ENCODE results near the gene MLF1.

The MLF1 gene

GRCh38 chr3:158559504-158559903, 11.5 kb upstream of the MLF1 start:
- no peaks in the 10 kb centered on the region for H3K9me3 Mint-ChIP-seq
- no peaks in the 10 kb centered on the region for H3K27me3 Mint-ChIP-seq (ENCODE audit: low read depth)
- no peaks in the 10 kb centered on the region for H3K4me1 Mint-ChIP-seq
- H3K4me3 Mint-ChIP-seq = no peak overlapping the region
- TF ChIP-seq CTCF (IDR thresholded peaks at IDR 0.05; ENCODE audit: unreplicated experiment in 3 of 3) = no peak
- no peak overlapping the region for H3K27ac Mint-ChIP-seq
- H3K36me3 Mint-ChIP-seq (ENCODE audit: low read depth) = no peaks in the 10 kb centered on the region

- Mint-ChIP-seq H3K36me3 (ENCODE audit: low read depth) (no peaks in the 10 kb centered on the region), H3K4me3 (no peak overlapping the region), H3K27ac (no peak overlapping the region), H3K9me3 (no peaks in the 10 kb centered on the region), H3K27me3 (ENCODE audit: low read depth) (no peaks in the 10 kb centered on the region), H3K4me1 (no peaks in the 10 kb centered on the region)
- TF ChIP-seq CTCF (IDR thresholded peaks at IDR 0.05; ENCODE audit: unreplicated experiment in 3 of 3) = no peak
Measured at GRCh38 chr3:158560979-158561378, 10.0 kb upstream of the MLF1 start.

- no peaks in the 10 kb centered on the region for H3K36me3 Mint-ChIP-seq (ENCODE audit: low read depth)
- H3K4me3 Mint-ChIP-seq = no peak overlapping the region
- H3K4me1 Mint-ChIP-seq = no peaks in the 10 kb centered on the region
- H3K27ac Mint-ChIP-seq = no peak overlapping the region
- peaks cover 4% of the 10 kb centered on the region for H3K27me3 Mint-ChIP-seq (ENCODE audit: low read depth)
- TF ChIP-seq CTCF (IDR thresholded peaks at IDR 0.05; ENCODE audit: unreplicated experiment in 3 of 3) = no peak
- no peaks in the 10 kb centered on the region for H3K9me3 Mint-ChIP-seq
Measured at GRCh38 chr3:158562674-158563073, 8.3 kb upstream of the MLF1 start.

- no peak overlapping the region for H3K4me3 Mint-ChIP-seq
- H3K36me3 Mint-ChIP-seq (ENCODE audit: low read depth) = no peaks in the 10 kb centered on the region
- no peaks in the 10 kb centered on the region for H3K4me1 Mint-ChIP-seq
- H3K27me3 Mint-ChIP-seq (ENCODE audit: low read depth) = peaks cover 4% of the 10 kb centered on the region
- H3K9me3 Mint-ChIP-seq = no peaks in the 10 kb centered on the region
- no peak for TF ChIP-seq CTCF (IDR thresholded peaks at IDR 0.05; ENCODE audit: unreplicated experiment in 3 of 3)
- H3K27ac Mint-ChIP-seq = no peak overlapping the region
Measured at GRCh38 chr3:158563076-158563475, 7.9 kb upstream of the MLF1 start.

- no peak for TF ChIP-seq CTCF (IDR thresholded peaks at IDR 0.05; ENCODE audit: unreplicated experiment in 3 of 3)
- Mint-ChIP-seq H3K36me3 (ENCODE audit: low read depth) (no peaks in the 10 kb centered on the region), H3K9me3 (no peaks in the 10 kb centered on the region), H3K4me1 (no peaks in the 10 kb centered on the region), H3K27me3 (ENCODE audit: low read depth) (peaks cover 17% of the 10 kb centered on the region), H3K4me3 (no peak overlapping the region), H3K27ac (no peak overlapping the region)
Measured at GRCh38 chr3:158565076-158565475, 5.9 kb upstream of the MLF1 start.

- Mint-ChIP-seq H3K36me3 (ENCODE audit: low read depth) (no peaks in the 10 kb centered on the region), H3K27me3 (ENCODE audit: low read depth) (peaks cover 21% of the 10 kb centered on the region), H3K9me3 (no peaks in the 10 kb centered on the region), H3K4me3 (peak overlapping the region in 2 of 3 experiments; percentile 41 to 48), H3K4me1 (peaks cover 5% of the 10 kb centered on the region), H3K27ac (no peak overlapping the region)
- TF ChIP-seq CTCF (IDR thresholded peaks at IDR 0.05; ENCODE audit: unreplicated experiment in 3 of 3) = no peak
Measured at GRCh38 chr3:158568784-158569183, 2.2 kb upstream of the MLF1 start.

All from nephron (organoid).